Limb (tissue), 2 donors: ENCODE data around the gene PODXL.

Experiments
- DNase-seq, 2 donors: peaks; one replicate each; pipeline ENCODE4 v3.0.0-alpha.2; 2016; ENCODE audit errors: extremely low spot score in 2 of 2

PODXL gene

DNA sequence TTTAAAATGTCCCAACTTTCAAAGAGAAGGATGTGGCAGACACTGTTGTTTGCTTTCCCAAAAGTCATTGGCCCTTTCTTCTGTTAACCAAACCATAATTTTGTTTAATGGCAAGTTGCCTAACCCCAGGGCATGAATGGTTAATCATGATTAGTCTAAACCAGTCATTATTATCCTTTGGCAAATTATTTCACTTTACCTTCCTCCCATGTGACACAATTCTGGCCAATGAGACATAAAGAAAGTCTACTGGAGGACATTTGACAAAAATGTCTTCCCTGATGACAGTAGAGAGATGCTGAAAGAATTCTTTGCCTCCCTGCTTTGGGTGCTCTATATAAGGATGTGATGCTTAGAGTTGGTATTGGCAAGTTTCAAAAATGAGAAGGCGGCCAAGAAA is 101.9 kb downstream of the PODXL start:
- no peak for DNase-seq
